H1 (cell line): ENCODE measurements around the gene CEP135. TPM values are rescaled to one million over a fixed set of nuclear protein-coding genes. Genes with fewer than 3 reads are reported as not detected.

Experiments used
- CTCF ChIA-PET: fragments of 300-600 bp; sonication (Branson Sonifier 250); formaldehyde crosslinking; loops from one replicate; lab custom pipeline; 2021; ENCODE audit not compliant: partially characterized antibody; lab: Charles Lee
- POLR2A ChIA-PET: fragments of 300-600 bp; sonication (Branson Sonifier 250); formaldehyde crosslinking; loops from one replicate; lab custom pipeline; 2021; ENCODE audit warnings: inconsistent platforms; ENCODE audit not compliant: partially characterized antibody; lab: Charles Lee
- DNase-seq, 2 experiments: peaks; one replicate each; pipeline versions ENCODE4 v3.0.0 to v3.0.0-alpha.2; 2010 to 2022; ENCODE audit warnings: low spot score in 2 of 2, low read depth in 1 of 2, mixed read lengths in 1 of 2
- FAIRE-seq: peaks from 2 replicates; lab custom pipeline; 2011; peaks lifted over from hg19 to GRCh38; lab: Jason Lieb, UNC
- H2AFZ ChIP-seq: 2 replicates; pipeline ENCODE4 v1.8.1; 2012; ENCODE audit warnings: low read length, inconsistent platforms
- H2AK5ac ChIP-seq: 2 replicates; pipeline ENCODE4 v1.6.1; 2013; ENCODE audit warnings: low read depth, low read length
- H2BK120ac ChIP-seq: replicated peaks from 2 replicates; pipeline ENCODE3; 2013; ENCODE audit warnings: low read depth, low read length, inconsistent platforms
- H2BK12ac ChIP-seq: 2 replicates; pipeline ENCODE4 v1.6.1; 2013; ENCODE audit warnings: low read depth, low read length
- H2BK15ac ChIP-seq: 2 replicates; pipeline ENCODE4 v1.6.1; 2013; ENCODE audit warnings: low read length
- H2BK20ac ChIP-seq: 2 replicates; pipeline ENCODE4 v1.6.1; 2013; ENCODE audit warnings: low read length
- H2BK5ac ChIP-seq: 2 replicates; pipeline ENCODE4 v1.6.1; 2013; ENCODE audit warnings: low read depth, low read length
- H3K14ac ChIP-seq: 2 replicates; pipeline ENCODE4 v1.6.1; 2013; ENCODE audit warnings: inconsistent platforms; ENCODE audit not compliant: insufficient read length
- H3K18ac ChIP-seq: 2 replicates; pipeline ENCODE4 v1.6.1; 2013; ENCODE audit warnings: low read length; ENCODE audit errors: extremely low read depth
- H3K23ac ChIP-seq: 2 replicates; pipeline ENCODE4 v1.6.1; 2013; ENCODE audit warnings: inconsistent platforms; ENCODE audit not compliant: insufficient read length
- H3K23me2 ChIP-seq: 2 replicates; pipeline ENCODE4 v1.6.1; 2013; ENCODE audit warnings: low read depth, low read length
- H3K27ac ChIP-seq: 2 replicates; pipeline ENCODE4 v1.6.1; 2011; ENCODE audit warnings: low read depth, low read length, inconsistent platforms
- H3K27me3 ChIP-seq, 4 experiments: replicated peaks in 1 of 4; 1 replicate in 1 of 4; 2 replicates in 3 of 4; pipeline versions ENCODE4 v1.6.1 to v1.8.1; 2011 to 2013; ENCODE audit warnings: low read length in 3 of 4, mild to moderate bottlenecking in 3 of 4, inconsistent platforms in 2 of 4, mixed read lengths in 2 of 4, moderate library complexity in 1 of 4; ENCODE audit not compliant: control insufficient read depth in 3 of 4, insufficient read depth in 3 of 4; ENCODE audit errors: extremely low read depth in 1 of 4
- H3K36me3 ChIP-seq, 4 experiments: 2 replicates each; pipeline versions ENCODE4 v1.6.1 to v1.8.1; 2011 to 2013; ENCODE audit warnings: mild to moderate bottlenecking in 4 of 4, low read length in 3 of 4, moderate library complexity in 2 of 4, control low read depth in 1 of 4, inconsistent platforms in 1 of 4; ENCODE audit not compliant: insufficient read depth in 4 of 4, control insufficient read depth in 2 of 4
- H3K4ac ChIP-seq: replicated peaks from 2 replicates; pipeline ENCODE3; 2013; ENCODE audit warnings: low read length, low read depth, mixed read lengths, inconsistent platforms; ENCODE audit not compliant: insufficient read length
- H3K4me1 ChIP-seq, 4 experiments: replicated peaks in 1 of 4; 1 replicate in 1 of 4; 2 replicates in 3 of 4; pipeline versions ENCODE4 v1.6.1 to v1.8.1; 2011 to 2013; ENCODE audit warnings: low read length in 3 of 4, inconsistent platforms in 2 of 4, mixed read lengths in 1 of 4; ENCODE audit not compliant: insufficient read depth in 4 of 4, control insufficient read depth in 3 of 4
- H3K4me2 ChIP-seq, 2 experiments: 2 replicates each; pipeline versions ENCODE4 v1.6.1 to v1.8.1; 2011 to 2013; ENCODE audit warnings: low read depth in 2 of 2, low read length in 2 of 2, control low read depth in 1 of 2, inconsistent platforms in 1 of 2, mild to moderate bottlenecking in 1 of 2; ENCODE audit not compliant: insufficient read depth in 1 of 2
- H3K4me3 ChIP-seq, 4 experiments: fragments of 200-600, 300-600 bp in 1 of 4; sonication (generic), shearing (Covaris generic), sonication (Bioruptor Twin) in 1 of 4; 2 replicates each; pipeline versions ENCODE4 v1.5.1 to v1.8.1; 2011 to 2016; ENCODE audit warnings: low read length in 4 of 4, low read depth in 3 of 4, control low read depth in 2 of 4, inconsistent platforms in 2 of 4, mild to moderate bottlenecking in 2 of 4, mixed read lengths in 1 of 4, moderate library complexity in 1 of 4; ENCODE audit not compliant: insufficient read depth in 2 of 4; ENCODE audit errors: extremely low read depth in 1 of 4
- H3K56ac ChIP-seq: replicated peaks from 2 replicates; pipeline ENCODE3; 2013; ENCODE audit warnings: low read depth, mild to moderate bottlenecking, mixed read lengths, low read length, inconsistent platforms; ENCODE audit not compliant: insufficient read length
- H3K79me1 ChIP-seq: 2 replicates; pipeline ENCODE4 v1.6.1; 2013; ENCODE audit warnings: low read depth, low read length, control low read depth
- H3K79me2 ChIP-seq, 2 experiments: 2 replicates each; pipeline versions ENCODE4 v1.6.1 to v1.8.1; 2012 to 2013; ENCODE audit warnings: low read length in 2 of 2, mild to moderate bottlenecking in 2 of 2, inconsistent platforms in 1 of 2; ENCODE audit not compliant: insufficient read depth in 2 of 2, control insufficient read depth in 1 of 2
- H3K9ac ChIP-seq, 4 experiments: replicated peaks in 1 of 4; 1 replicate in 1 of 4; 2 replicates in 3 of 4; pipeline versions ENCODE4 v1.6.1 to v1.8.1; 2011 to 2013; ENCODE audit warnings: low read depth in 3 of 4, low read length in 3 of 4, control low read depth in 2 of 4, mild to moderate bottlenecking in 2 of 4, moderate library complexity in 2 of 4, inconsistent platforms in 1 of 4; ENCODE audit errors: extremely low read depth in 1 of 4
- H3K9me3 ChIP-seq, 2 experiments: 2 replicates each; pipeline versions ENCODE4 v1.6.1 to v1.8.1; 2012 to 2013; ENCODE audit warnings: mild to moderate bottlenecking in 2 of 2, moderate library complexity in 2 of 2, control low read depth in 1 of 2, inconsistent platforms in 1 of 2, low read depth in 1 of 2, low read length in 1 of 2, mixed read lengths in 1 of 2; ENCODE audit not compliant: insufficient read depth in 2 of 2
- H4K20me1 ChIP-seq, 2 experiments: replicated peaks in 1 of 2; 2 replicates each; pipeline versions ENCODE3 to v1.8.1; 2011 to 2013; ENCODE audit warnings: inconsistent platforms in 2 of 2, low read length in 2 of 2, mild to moderate bottlenecking in 1 of 2; ENCODE audit not compliant: insufficient read depth in 2 of 2, control insufficient read depth in 1 of 2
- H4K5ac ChIP-seq: 2 replicates; pipeline ENCODE4 v1.6.1; 2013; ENCODE audit warnings: low read length, low read depth, mixed read lengths, inconsistent platforms; ENCODE audit not compliant: insufficient read length
- H4K8ac ChIP-seq: 2 replicates; pipeline ENCODE4 v1.8.0; 2013; ENCODE audit warnings: mild to moderate bottlenecking, moderate library complexity, low read length, inconsistent platforms; ENCODE audit not compliant: insufficient read depth; ENCODE audit errors: extremely low read depth
- H4K91ac ChIP-seq: replicated peaks from 2 replicates; pipeline ENCODE3; 2013; ENCODE audit warnings: low read length, mixed read lengths, inconsistent platforms; ENCODE audit not compliant: insufficient read length
- BRCA1 ChIP-seq: IDR thresholded peaks from 2 replicates; pipeline ENCODE4 v1.6.1; 2012; ENCODE audit warnings: low read depth, low read length, improper control_type of control experiment
- SIN3A ChIP-seq, 2 experiments: IDR thresholded peaks in 1 of 2; conservative IDR thresholded peaks in 1 of 2; 2 replicates each; pipeline ENCODE4 v1.6.1; 2011 to 2012; ENCODE audit warnings: low read length in 2 of 2, improper control_type of control experiment in 1 of 2, low read depth in 1 of 2, mild to moderate bottlenecking in 1 of 2
- SP2 ChIP-seq: IDR thresholded peaks from 2 replicates; pipeline ENCODE4 v1.6.1; 2012; ENCODE audit warnings: mild to moderate bottlenecking, low read length, inconsistent platforms
- SUZ12 ChIP-seq: fragments of 200-600 bp; sonication (generic); IDR thresholded peaks from 2 replicates; pipeline ENCODE4 v1.6.1; 2012; ENCODE audit warnings: mild to moderate bottlenecking, inconsistent platforms, low read length, moderate library complexity, mixed read lengths
- WGBS, 2 experiments: shearing (Covaris generic) in 1 of 2; methylation state at CpG; one replicate each; pipeline versions ENCODE4 v1.1.6 to v1.1.7; 2013 to 2015; ENCODE audit warnings: low lambda C conversion rate in 2 of 2, mixed read lengths in 2 of 2, inconsistent platforms in 1 of 2, low coverage in 1 of 2, missing lambda C conversion rate in 1 of 2; ENCODE audit not compliant: insufficient replicate concordance in 2 of 2, insufficient coverage in 1 of 2, insufficient read length in 1 of 2; ENCODE audit errors: extremely low coverage in 1 of 2, missing lambda C conversion rate in 1 of 2; 5-methylcytosine and 5-hydroxymethylcytosine counted together
- polyA plus RNA-seq, 7 experiments: library from polyadenylated mRNA; depleted of rRNA in 3 of 7; stranded (reverse) in 5 of 7; unstranded in 2 of 7; fragments of >200 nt in 5 of 7; fragments of 200-250 nt in 2 of 7; gene quantifications; 1 replicate in 5 of 7; 2 replicates in 1 of 7; 4 replicates in 1 of 7; pipeline versions ENCODE4 v1.2.1 to v1.2.3, GENCODE V29; 2011 to 2013; ENCODE audit warnings: missing spikeins in 2 of 7, mixed read lengths in 2 of 7
- total RNA-seq: library from RNA; stranded (reverse); fragmentation: NEBNext Ultra II Directional; extraction: Animal tissue kit (Norgen Biotek cat#: 25700); gene quantifications from 2 replicates; pipeline ENCODE4 v1.2.1, GENCODE V29; 2021

The CEP135 gene
- total and polyA plus RNA-seq, 2 of the 8 experiments (the other 6 are each of a cell fraction or from before 2014, with no cell fraction given), result 2.7 to 14.5 TPM

- H3K14ac ChIP-seq, result no peak overlapping the region
- H3K9me3 ChIP-seq, result no peaks in the 10 kb centered on the region
- H3K4ac ChIP-seq, result no peak overlapping the region
- H3K79me1 ChIP-seq, result no peaks in the 10 kb centered on the region
- H2BK5ac ChIP-seq, result no peak overlapping the region
- H3K4me2 ChIP-seq, result no peak overlapping the region
- POLR2A ChIA-PET, result no interaction called here
- H3K9ac ChIP-seq, result no peak overlapping the region
- H2BK120ac ChIP-seq, result no peak overlapping the region
- no peaks in the 10 kb centered on the region for H4K20me1 ChIP-seq
- no peak overlapping the region for H2BK15ac ChIP-seq
- CTCF ChIA-PET, result no interaction called here
- no peak overlapping the region for H2BK12ac ChIP-seq
- H4K91ac ChIP-seq, result no peak overlapping the region
- TF ChIP-seq SIN3A (conservative IDR thresholded peaks at IDR 0.05 in 1 of 2, IDR thresholded peaks at IDR 0.05 in 1 of 2; ENCODE audit: low read depth in 1 of 2, low read length in 2 of 2) (no peak), SUZ12 (no peak), BRCA1 (no peak), SP2 (no peak)
- TF ChIP-seq, all 59 proteins: peak for 0
- Histone ChIP-seq H3K18ac (no peak overlapping the region), H3K23ac (no peak overlapping the region), H4K5ac (no peak overlapping the region), H2BK20ac (no peak overlapping the region), H3K56ac (no peak overlapping the region), H4K8ac (no peak overlapping the region), H3K4me1 (peaks cover 0 to 15% (median 5%) of the 10 kb centered on the region in 4 experiments; a peak in 3 of 7 replicates), H3K36me3 (no peaks in the 10 kb centered on the region), H2AK5ac (no peak overlapping the region), H3K79me2 (peaks cover 0 to 74% of the 10 kb centered on the region in 2 experiments; a peak in 2 of 4 replicates), H3K23me2 (no peaks in the 10 kb centered on the region), H3K27ac (no peak overlapping the region), H3K4me3 (no peak overlapping the region), H2AFZ (no peak overlapping the region), H3K27me3 (peaks cover 0 to 3% (median 0%) of the 10 kb centered on the region in 4 experiments; a peak in 1 of 7 replicates)
- WGBS, 2 experiments, result 73% methylated on average over 1 of the region's 1 CpG; no CpG with 5 or more reads in 1 of the 2 experiments
- FAIRE-seq (no peak), DNase-seq (no peak)
These were observed 107.2 kb downstream of the CEP135 start for GRCh38 chr4:56055991-56056390.
